Measurements from ENCODE around the gene MYOM1. TPM values are rescaled to one million over a fixed set of nuclear protein-coding genes. Genes with fewer than 3 reads are reported as not detected.
"Not testable (repeated sequence)": the region's sequence is repeated elsewhere in the genome, so short reads cannot be mapped to it uniquely, and the experiment has no call there.

MYOM1 gene
- total RNA-seq, 1 experiment from 2014 or later = 0.92 TPM

DNA sequence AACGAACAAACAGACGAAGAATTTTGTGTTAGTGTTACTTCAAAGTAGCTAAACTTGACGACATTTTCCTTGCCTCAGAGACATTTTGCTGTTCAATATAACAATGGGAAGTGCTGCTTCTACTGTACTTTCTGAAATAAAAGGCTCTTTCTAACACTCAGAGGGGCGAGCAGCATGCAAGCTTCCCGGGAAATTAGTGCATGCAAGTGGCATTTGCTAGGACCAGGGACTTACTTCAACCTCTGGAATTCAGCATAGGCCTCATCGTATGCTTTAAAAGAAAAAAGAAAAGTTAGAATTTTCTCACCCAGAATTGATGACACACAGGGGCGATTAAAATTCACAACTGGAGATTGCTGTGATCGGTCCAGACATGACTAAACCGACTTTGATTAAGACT, 144.3 kb downstream of the MYOM1 start:
- ChIA-PET CTCF (no interaction called here), POLR2A (no interaction called here)
- DNase-seq (ENCODE audit: low read depth, low spot score) (no peak), ATAC-seq (no peak)
- H3K4me1 ChIP-seq (ENCODE audit: control insufficient read depth, insufficient read depth, low read length) = no peaks in the 10 kb centered on the region
- no peaks in the 10 kb centered on the region for H3K36me3 ChIP-seq (ENCODE audit: control insufficient read depth, insufficient read depth, low read length)
- no peak overlapping the region for H3K27ac ChIP-seq (ENCODE audit: low read length)
- no peaks in the 10 kb centered on the region for H3K27me3 ChIP-seq (ENCODE audit: control insufficient read depth, insufficient read depth, low read length)
- in situ Hi-C loops (cut with HindIII; ENCODE audit: low pct_unique_long_range_greater_than_20kb, low sequenced_read_pairs) = no loop called here
- no TSS peak for BruUV-seq (replicated peaks)
- intact Hi-C loops (cut with micrococcal nuclease; ENCODE audit: unreplicated experiment) = no loop called here
- TF ChIP-seq SIN3A (IDR thresholded peaks at IDR 0.05; ENCODE audit: borderline replicate concordance, insufficient read depth, low read depth, low read length) (no peak), POLR2AphosphoS5 (IDR thresholded peaks at IDR 0.05; ENCODE audit: low read depth, low read length) (no peak), TCF7L2 (IDR thresholded peaks at IDR 0.05; ENCODE audit: low read depth, low read length) (no peak)
- TF ChIP-seq, protein P1, sequence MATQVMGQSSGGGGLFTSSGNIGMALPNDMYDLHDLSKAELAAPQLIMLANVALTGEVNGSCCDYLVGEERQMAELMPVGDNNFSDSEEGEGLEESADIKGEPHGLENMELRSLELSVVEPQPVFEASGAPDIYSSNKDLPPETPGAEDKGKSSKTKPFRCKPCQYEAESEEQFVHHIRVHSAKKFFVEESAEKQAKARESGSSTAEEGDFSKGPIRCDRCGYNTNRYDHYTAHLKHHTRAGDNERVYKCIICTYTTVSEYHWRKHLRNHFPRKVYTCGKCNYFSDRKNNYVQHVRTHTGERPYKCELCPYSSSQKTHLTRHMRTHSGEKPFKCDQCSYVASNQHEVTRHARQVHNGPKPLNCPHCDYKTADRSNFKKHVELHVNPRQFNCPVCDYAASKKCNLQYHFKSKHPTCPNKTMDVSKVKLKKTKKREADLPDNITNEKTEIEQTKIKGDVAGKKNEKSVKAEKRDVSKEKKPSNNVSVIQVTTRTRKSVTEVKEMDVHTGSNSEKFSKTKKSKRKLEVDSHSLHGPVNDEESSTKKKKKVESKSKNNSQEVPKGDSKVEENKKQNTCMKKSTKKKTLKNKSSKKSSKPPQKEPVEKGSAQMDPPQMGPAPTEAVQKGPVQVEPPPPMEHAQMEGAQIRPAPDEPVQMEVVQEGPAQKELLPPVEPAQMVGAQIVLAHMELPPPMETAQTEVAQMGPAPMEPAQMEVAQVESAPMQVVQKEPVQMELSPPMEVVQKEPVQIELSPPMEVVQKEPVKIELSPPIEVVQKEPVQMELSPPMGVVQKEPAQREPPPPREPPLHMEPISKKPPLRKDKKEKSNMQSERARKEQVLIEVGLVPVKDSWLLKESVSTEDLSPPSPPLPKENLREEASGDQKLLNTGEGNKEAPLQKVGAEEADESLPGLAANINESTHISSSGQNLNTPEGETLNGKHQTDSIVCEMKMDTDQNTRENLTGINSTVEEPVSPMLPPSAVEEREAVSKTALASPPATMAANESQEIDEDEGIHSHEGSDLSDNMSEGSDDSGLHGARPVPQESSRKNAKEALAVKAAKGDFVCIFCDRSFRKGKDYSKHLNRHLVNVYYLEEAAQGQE (IDR thresholded peaks at IDR 0.05; ENCODE audit: insufficient read depth in 1 of 2, low read depth in 2 of 2, low read length in 1 of 2) = no peak
- TF ChIP-seq, protein P2, sequence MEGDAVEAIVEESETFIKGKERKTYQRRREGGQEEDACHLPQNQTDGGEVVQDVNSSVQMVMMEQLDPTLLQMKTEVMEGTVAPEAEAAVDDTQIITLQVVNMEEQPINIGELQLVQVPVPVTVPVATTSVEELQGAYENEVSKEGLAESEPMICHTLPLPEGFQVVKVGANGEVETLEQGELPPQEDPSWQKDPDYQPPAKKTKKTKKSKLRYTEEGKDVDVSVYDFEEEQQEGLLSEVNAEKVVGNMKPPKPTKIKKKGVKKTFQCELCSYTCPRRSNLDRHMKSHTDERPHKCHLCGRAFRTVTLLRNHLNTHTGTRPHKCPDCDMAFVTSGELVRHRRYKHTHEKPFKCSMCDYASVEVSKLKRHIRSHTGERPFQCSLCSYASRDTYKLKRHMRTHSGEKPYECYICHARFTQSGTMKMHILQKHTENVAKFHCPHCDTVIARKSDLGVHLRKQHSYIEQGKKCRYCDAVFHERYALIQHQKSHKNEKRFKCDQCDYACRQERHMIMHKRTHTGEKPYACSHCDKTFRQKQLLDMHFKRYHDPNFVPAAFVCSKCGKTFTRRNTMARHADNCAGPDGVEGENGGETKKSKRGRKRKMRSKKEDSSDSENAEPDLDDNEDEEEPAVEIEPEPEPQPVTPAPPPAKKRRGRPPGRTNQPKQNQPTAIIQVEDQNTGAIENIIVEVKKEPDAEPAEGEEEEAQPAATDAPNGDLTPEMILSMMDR (IDR thresholded peaks at IDR 0.05) = no peak
- no peaks in the 10 kb centered on the region for H3K9me3 ChIP-seq (ENCODE audit: control insufficient read depth, insufficient read depth, low read depth, low read length)
- no peak overlapping the region for H3K4me3 ChIP-seq (ENCODE audit: low read depth in 2 of 2, low read length in 2 of 2)

DNA sequence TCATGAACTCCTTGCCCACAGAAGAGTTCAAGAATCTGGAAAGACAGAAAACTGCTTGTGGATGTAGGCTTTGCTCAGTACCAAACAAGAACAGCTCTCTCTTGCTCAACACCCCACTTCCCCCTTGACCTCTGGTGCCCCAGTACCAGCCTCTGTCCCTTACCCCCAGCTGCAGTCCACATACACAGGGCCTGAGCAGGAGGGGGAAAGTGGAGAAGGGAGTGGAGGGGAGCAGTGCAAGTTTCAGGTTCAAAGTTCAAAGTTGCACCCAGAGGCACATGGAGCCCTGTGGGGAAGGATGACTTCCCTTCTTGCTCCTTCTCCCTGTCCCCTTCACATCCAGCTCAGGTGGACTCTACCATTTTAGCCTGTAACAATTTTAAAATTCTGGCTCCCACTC, 145.7 kb downstream of the MYOM1 start:
- Histone ChIP-seq H3K36me3 (ENCODE audit: control insufficient read depth, insufficient read depth, low read length) (no peaks in the 10 kb centered on the region), H3K4me1 (ENCODE audit: control insufficient read depth, insufficient read depth, low read length) (no peaks in the 10 kb centered on the region), H3K27ac (ENCODE audit: low read length) (no peak overlapping the region), H3K27me3 (ENCODE audit: control insufficient read depth, insufficient read depth, low read length) (no peaks in the 10 kb centered on the region), H3K9me3 (ENCODE audit: control insufficient read depth, insufficient read depth, low read depth, low read length) (no peaks in the 10 kb centered on the region), H3K4me3 (ENCODE audit: low read depth in 2 of 2, low read length in 2 of 2) (no peak overlapping the region)
- in situ Hi-C loops (cut with HindIII; ENCODE audit: low pct_unique_long_range_greater_than_20kb, low sequenced_read_pairs) (no loop called here), intact Hi-C loops (cut with micrococcal nuclease; ENCODE audit: unreplicated experiment) (no loop called here)
- no peak for ATAC-seq
- ChIA-PET POLR2A (no interaction called here), CTCF (interaction anchor here (0.6 kb wide), 1 partner anchor 11 kb away, joined by 3 read pairs; no protein-coding TSS in a partner anchor)
- DNase-seq (ENCODE audit: low read depth, low spot score) = no peak
- no TSS peak for BruUV-seq (replicated peaks)
- TF ChIP-seq, protein P2 (IDR thresholded peaks at IDR 0.05) = no peak
- no peak for TF ChIP-seq POLR2AphosphoS5 (IDR thresholded peaks at IDR 0.05; ENCODE audit: low read depth, low read length)
- no peak for TF ChIP-seq SIN3A (IDR thresholded peaks at IDR 0.05; ENCODE audit: borderline replicate concordance, insufficient read depth, low read depth, low read length)
- TF ChIP-seq, protein P1 (IDR thresholded peaks at IDR 0.05; ENCODE audit: insufficient read depth in 1 of 2, low read depth in 2 of 2, low read length in 1 of 2) = no peak
- TF ChIP-seq TCF7L2 (IDR thresholded peaks at IDR 0.05; ENCODE audit: low read depth, low read length) = no peak

DNA sequence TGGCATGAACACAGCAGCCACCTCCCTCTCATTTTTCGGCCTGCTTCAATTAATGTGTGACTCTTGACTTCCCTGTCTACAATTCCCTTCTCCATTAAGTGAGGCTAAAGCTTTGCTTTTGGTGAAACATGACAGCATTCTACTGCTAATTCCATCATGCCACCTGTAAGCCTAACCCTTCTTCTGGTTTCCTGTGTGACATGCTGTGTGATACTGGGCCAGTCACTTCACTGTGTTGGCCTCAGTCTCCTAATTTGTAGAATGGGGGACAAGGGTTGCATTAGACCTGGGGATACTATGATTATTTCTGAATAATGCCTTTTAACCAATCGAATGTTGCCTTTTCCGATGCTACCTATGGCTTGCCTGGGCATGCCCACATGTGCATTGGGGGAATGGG, 146.4 kb downstream of the MYOM1 start:
- intact Hi-C loops (cut with micrococcal nuclease; ENCODE audit: unreplicated experiment); BruUV-seq (replicated peaks); ATAC-seq; H3K4me3 ChIP-seq (ENCODE audit: low read depth in 2 of 2, low read length in 2 of 2); H3K9me3 ChIP-seq (ENCODE audit: control insufficient read depth, insufficient read depth, low read depth, low read length); H3K27ac ChIP-seq (ENCODE audit: low read length); H3K36me3 ChIP-seq (ENCODE audit: control insufficient read depth, insufficient read depth, low read length); in situ Hi-C loops (cut with HindIII; ENCODE audit: low pct_unique_long_range_greater_than_20kb, low sequenced_read_pairs); POLR2A ChIA-PET; H3K4me1 ChIP-seq (ENCODE audit: control insufficient read depth, insufficient read depth, low read length); H3K27me3 ChIP-seq (ENCODE audit: control insufficient read depth, insufficient read depth, low read length); DNase-seq (ENCODE audit: low read depth, low spot score): not testable (repeated sequence)
- CTCF ChIA-PET = interaction anchor here (0.6 kb wide), 1 partner anchor 11 kb away, joined by 3 read pairs; no protein-coding TSS in a partner anchor
